ENCODE data around the gene CENPQ.

Gene CENPQ

DNA sequence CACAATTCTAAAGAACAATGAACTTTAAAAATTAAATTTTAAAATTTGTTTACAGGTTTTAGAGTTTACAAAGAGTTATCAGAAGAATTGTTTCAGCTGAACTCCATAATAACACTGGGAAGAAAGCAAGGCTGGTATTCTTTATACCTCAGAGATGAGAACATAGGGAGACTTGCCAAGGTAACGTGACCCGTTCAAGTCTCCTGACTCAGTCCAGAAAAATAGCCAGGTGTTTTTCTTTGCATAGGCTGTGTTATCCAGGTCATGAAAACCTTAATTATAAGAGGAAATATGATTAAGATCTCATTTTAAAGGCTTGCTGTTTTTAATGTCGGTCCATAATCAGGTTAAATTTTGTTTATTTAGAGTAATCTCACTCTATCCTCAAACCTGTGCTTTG lies 78.8 kb downstream of the CENPQ start:
- no peak for FAIRE-seq
- DNase-seq (ENCODE audit: insufficient read length, low spot score) = no peak
- TF ChIP-seq, protein P1, sequence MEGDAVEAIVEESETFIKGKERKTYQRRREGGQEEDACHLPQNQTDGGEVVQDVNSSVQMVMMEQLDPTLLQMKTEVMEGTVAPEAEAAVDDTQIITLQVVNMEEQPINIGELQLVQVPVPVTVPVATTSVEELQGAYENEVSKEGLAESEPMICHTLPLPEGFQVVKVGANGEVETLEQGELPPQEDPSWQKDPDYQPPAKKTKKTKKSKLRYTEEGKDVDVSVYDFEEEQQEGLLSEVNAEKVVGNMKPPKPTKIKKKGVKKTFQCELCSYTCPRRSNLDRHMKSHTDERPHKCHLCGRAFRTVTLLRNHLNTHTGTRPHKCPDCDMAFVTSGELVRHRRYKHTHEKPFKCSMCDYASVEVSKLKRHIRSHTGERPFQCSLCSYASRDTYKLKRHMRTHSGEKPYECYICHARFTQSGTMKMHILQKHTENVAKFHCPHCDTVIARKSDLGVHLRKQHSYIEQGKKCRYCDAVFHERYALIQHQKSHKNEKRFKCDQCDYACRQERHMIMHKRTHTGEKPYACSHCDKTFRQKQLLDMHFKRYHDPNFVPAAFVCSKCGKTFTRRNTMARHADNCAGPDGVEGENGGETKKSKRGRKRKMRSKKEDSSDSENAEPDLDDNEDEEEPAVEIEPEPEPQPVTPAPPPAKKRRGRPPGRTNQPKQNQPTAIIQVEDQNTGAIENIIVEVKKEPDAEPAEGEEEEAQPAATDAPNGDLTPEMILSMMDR (IDR thresholded peaks at IDR 0.05; ENCODE audit: insufficient read depth, missing control alignments) = no peak
